HG03175 (cell line): ENCODE measurements around the gene CLRN1.

Source experiments
- ATAC-seq: cut with Tn5 transposase; IDR thresholded peaks from one replicate; pipeline ENCODE4 v1.9.1; 2021; ENCODE audit warnings: mild to moderate bottlenecking, moderate library complexity; ENCODE audit not compliant: unreplicated experiment

CLRN1 gene

DNA sequence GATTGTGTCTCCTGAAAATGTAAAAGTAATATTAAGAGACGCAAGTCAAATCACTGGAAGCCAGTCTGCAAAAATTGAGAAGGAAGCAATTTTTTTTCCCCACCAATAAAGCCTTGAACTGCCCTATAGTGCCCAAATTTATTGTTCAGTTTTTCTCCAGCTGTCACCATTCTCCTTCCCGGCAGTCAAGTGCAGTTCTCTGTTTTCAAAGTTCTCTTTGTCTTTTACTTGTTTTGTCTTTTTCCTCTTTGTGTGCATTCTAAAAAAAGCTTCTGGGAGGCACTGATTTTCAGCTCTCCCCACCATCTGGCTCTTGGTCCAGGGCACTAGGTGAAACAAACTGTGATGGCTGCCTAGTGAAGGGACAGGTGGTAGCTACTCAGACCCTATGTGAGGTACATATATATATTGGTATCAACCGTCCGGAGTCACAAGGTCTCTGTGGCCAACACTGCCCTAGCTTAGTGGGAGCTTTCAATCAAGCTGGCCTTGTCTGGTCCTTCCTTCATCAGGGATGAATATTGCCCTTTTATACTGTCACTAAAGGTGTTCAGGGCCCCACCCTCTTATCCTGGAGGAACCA is 6.1 kb upstream of the CLRN1 start:
- ATAC-seq, result no peak

DNA sequence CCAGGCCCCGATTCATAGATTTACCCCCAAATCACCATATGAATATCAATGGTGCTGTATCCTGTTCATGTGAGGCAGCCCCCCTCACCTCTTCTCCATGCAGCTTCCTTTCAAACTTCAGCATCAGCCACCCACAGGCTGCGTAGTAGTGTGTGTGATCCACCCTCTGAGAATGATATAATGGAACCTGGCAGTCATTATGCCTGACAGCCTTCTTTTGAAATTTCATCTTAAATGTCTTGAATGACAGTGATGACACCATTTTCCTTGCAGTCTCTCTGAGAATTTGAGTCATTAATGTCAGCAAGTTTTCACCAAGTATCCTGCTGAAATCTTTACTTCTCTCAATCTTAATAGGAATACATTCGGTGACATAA is 3.5 kb upstream of the CLRN1 start:
- no peak for ATAC-seq

DNA sequence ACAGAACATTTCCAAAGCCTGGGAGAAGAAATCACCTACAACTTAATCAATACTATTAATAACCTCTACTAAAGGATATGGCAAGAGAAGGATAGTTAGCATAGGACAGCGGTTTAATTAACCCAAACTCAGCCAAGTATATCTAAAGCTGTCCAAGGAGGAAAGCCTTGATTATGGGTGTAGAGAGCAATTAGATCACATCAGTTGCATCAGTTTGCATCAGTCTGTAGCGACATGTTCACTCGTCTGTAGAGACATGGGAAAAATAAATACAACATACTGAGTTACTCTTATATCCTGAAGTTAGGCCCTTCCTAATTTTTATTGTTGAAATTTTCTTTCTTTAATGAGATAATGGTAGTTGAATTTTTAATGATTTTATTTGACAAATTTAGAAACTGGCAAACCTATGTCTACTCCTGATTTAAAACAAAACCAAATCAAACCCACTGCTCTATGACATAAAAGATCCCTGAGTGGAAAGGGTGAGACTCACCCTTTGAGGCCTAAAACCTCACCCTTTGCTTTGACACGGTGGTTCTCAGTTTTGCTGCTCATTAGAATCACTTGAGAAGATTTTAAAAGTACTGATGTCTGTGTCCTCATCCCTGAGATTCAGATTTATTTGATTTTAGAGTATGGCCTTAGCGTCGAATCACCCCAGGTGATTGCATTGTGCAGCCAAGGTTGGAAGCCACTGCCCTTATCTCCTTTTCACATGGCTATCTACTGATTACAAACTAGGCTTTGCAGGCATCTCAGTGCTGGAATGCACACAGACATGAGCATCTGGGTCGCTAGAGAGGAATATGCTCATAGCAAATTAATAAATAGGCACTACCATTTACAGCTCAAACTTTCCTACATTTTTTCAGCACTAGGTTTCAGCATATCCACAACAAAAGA is 2.8 kb upstream of the CLRN1 start:
- no peak for ATAC-seq

DNA sequence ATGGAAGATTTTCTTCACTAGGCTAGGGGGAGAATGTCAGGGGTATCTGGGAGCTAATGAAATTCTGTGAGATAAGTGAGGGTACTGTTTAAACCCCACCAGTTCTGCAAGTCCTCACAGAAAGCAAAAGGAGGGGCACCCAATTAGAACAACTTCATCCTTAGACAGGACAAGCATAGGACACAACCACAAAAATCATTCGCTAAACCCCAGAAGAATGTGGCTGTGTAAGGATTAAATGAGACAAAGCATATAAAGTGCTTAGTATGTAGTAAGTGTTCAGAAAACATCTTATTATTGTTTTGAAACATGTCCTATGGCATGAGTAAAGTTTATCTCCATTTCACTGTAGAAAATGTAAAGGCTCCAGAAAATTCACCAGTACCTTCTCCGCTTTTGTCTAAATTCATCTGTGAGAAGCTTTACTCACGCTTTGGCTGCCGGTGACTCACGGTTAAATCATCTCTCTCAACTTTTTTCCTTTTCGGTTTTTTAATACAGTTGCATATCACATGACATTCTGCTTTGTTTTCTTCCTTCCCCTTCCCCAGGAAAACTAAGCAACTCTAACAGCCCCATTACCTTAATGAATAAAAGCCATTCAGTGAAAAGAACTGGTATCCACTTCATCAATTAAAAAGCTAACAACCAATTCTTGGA is 1.7 kb downstream of the CLRN1 start:
- ATAC-seq, result no peak

DNA sequence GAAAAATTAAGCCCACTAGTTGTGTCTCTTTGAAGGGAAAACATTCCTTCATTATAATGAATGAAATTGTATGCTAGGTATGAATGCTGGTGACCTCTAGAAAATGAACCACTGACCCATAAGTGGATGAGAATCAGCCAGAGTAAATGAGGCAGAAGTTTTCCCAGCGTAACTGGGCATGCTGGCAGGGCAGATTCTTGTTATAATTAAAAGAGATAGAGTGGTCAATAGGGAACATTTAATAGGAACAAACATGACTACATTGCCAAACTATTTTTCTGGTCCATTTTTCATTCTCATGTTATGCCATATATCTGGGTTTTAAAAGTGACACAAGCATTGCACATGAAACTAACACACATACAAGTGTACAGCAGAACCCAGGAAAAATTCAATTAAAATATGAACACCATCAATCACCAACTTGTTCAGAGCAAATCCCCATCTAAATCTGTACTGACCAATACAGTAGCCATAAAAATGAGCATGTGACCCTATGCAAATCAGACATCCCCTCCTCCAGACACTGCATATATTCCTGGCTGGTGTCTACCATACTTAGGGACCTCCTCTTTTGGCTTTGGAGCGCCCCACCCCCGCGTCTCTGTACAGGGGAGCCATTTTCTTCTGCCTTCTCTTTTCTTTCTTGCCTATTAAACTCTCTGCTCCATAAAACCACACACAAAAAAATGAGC is 4.0 kb downstream of the CLRN1 start:
- ATAC-seq, result no peak

GRCh38 chr3:150965436-150965835 is 7.1 kb downstream of the CLRN1 start:
- ATAC-seq, result no peak

DNA sequence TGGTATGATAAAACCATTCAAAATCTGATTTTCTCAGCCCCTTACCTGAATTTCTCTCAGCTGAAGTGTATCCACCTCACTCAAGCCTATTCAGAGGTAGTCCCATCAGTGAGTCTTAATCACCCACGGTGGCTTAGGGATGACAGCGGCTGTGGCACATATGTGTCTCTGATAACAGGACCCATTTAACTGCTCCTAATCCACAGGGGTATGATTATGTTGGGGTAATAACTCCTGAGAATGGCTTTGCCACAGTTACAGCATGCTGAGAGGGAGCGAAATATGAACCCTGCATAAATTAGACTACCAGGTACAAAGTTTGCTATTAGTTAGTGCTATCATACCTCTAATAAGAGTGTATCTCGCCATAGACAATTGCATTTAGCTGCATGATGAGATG is 10.6 kb downstream of the CLRN1 start:
- no peak for ATAC-seq

GRCh38 chr3:150960708-150961684 is 11.5 kb downstream of the CLRN1 start:
- no peak for ATAC-seq

- no peak for ATAC-seq
Observed at GRCh38 chr3:150958683-150959082, 13.8 kb downstream of the CLRN1 start.

- ATAC-seq, result no peak
Observed at GRCh38 chr3:150956376-150956775, 16.2 kb downstream of the CLRN1 start.

DNA sequence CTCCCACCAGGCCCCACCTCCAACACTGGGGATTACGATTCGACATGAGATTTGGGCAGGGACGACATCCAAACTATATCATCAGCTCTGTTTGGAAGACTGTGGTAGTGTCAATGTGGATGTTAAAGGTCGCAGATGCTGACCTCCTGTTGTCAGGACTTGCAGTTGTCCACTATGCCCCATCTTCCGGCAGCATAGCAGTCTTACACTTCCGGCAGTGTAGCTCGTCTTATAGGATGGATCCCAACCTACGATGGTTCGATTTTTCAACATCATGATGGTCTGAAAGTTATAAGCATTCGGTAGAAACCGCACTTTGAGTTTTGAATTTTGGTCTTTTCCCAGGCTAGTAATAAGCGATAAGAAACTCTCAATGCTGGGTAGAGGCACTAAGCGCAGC is 20.6 kb downstream of the CLRN1 start:
- ATAC-seq, result no peak

DNA sequence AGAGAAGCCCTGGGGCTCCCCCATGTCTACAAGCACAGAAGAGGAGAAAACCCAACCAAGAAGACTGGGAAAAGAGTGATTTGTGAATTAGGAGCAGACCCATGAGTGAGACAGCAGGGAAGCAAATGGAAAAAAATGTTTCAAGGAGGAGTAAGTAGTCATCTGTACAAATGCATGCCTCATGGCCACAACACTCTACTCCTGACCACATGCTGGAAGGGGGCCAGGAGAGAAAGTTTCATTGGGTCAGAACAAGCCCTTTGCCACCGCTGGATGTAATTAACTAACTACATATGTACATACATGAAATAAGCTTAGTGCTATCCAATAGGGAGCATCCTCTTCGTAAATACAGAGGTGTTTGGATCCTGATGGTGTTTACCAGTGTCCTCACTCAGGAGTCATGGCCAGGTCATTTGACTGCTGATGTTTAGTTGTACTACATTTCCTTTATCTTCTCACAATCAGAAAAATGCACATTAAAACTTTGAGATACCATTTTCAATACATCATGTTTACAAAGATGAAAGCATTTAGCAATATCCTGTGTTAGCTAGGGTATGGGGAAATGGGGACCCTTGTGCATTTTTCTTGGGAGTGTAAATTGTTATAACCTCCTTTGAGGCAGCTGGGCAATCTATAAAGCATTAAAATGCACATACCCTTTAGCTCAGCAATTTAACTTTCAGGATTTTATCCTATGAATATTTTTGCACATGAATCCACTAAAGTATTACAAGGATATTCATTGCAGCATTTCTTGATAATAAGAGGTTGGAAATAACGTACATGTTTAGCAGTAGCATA is 27.1 kb downstream of the CLRN1 start:
- no peak for ATAC-seq

DNA sequence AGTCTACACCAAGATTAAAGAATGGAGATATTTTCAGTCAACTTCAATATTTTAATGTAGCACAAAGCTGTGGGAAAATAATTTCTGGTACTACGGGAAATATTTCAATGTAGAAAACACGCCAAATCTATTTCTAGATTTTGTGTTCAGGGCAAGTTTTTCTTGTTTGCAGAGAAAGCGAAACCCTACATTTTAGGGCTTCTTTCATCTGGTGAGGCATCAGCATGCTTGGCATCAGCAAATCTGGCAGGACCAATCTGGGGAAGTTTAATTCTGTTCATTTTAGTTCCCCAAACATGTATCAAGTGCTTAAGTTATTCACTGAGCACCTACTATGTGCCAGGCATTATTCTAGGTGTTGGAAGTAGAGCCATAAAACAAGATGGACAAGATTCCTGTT is 30.3 kb downstream of the CLRN1 start:
- ATAC-seq, result no peak

GRCh38 chr3:150936693-150937092 is 35.8 kb downstream of the CLRN1 start:
- ATAC-seq, result peak; percentile 70

DNA sequence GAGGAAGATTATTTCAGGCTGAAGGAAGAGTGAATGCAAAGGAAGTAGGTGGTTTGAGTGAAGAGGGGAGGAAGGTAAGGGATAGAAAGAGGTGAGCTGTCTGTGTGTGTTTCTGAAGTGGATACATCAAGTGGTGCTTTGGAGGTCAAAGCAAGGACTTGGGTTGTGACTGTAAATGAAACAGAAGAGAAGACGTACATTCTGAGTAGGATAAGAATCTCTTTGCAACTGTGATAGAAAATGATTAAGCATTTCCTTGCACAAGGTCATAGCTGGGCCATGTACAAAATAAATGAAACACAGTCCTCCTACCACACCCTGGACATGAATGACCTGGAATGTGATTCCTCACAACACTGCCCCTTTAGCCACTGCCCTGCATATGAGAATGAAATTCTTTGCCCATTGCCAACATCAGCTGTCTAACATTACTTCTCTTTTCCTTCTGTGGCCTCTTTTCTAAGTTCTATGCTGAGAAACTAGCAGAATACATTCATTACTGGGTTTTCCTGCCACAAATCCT is 39.0 kb downstream of the CLRN1 start:
- no peak for ATAC-seq

DNA sequence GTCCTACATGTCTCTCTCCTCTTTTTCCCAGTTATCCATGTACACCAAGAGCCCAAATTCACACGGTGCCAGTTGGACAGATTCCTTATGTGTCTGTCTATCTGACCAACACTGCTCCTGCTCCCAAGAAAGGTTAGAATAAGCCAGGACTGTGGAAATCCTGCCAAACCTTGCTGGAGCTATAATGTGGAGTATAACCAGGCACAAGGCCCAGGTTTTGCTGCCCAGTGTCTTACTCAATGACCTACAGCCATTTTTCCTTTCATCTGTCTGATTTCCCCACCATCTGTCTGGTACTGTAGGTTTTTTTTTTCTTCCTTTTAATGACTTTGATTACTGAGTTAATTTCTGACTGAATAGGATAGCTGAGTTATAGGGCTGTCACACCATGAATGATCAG is 40.8 kb downstream of the CLRN1 start:
- no peak for ATAC-seq

GRCh38 chr3:150930839-150931238 is 41.7 kb downstream of the CLRN1 start:
- ATAC-seq, result no peak

GRCh38 chr3:150928234-150928633 is 44.3 kb downstream of the CLRN1 start:
- ATAC-seq, result no peak

- no peak for ATAC-seq
Observed at GRCh38 chr3:150926328-150926727, 46.2 kb downstream of the CLRN1 start.
